Measurements from ENCODE around the gene NIT1.

- TF ChIP-seq EZH2phosphoT487 (IDR thresholded peaks at IDR 0.05; ENCODE audit: borderline replicate concordance) = no peak
- TF ChIP-seq MAX (IDR thresholded peaks at IDR 0.05) = no peak
- no peak for TF ChIP-seq SIN3A (IDR thresholded peaks at IDR 0.05; ENCODE audit: low read depth)
- TF ChIP-seq CTCF (IDR thresholded peaks at IDR 0.05 in 2 of 3, conservative IDR thresholded peaks at IDR 0.05 in 1 of 3; ENCODE audit: borderline replicate concordance in 1 of 3, insufficient read depth in 1 of 3, low read depth in 2 of 3, low read length in 2 of 3) = no peak
- no peak for TF ChIP-seq JUND (IDR thresholded peaks at IDR 0.05)
- TF ChIP-seq ZBTB33 (IDR thresholded peaks at IDR 0.05; ENCODE audit: extremely low read depth, insufficient replicate concordance, low read length) = no peak
- no peak for TF ChIP-seq EZH2 (IDR thresholded peaks at IDR 0.05)
These were observed 37.2 kb upstream of the NIT1 start for GRCh38 chr1:161080441-161081405.

Measured in HCT116 (cell line).